OCI-LY1 (cell line): ENCODE measurements around the gene ALDOB.
A peak's percentile ranks its signal among the peaks of the same experiment; 100 is the strongest.

Experiments
- H2AFZ ChIP-seq: fragments of 200-600 bp; sonication (generic), shearing (Covaris generic); 2 replicates; pipeline ENCODE4 v1.6.0; 2014; ENCODE audit warnings: antibody characterized with exemption, mild to moderate bottlenecking, low read length
- H3F3A ChIP-seq: fragments of 200-600 bp; sonication (generic), shearing (Covaris generic); 2 replicates; pipeline ENCODE4 v1.6.0; 2014; ENCODE audit warnings: mild to moderate bottlenecking, antibody characterized with exemption, low read length, moderate library complexity; ENCODE audit not compliant: insufficient read depth
- H3K27ac ChIP-seq: fragments of 200-600 bp; sonication (generic); 2 replicates; pipeline ENCODE4 v1.5.1; 2014; ENCODE audit warnings: low read length, mixed run types, mild to moderate bottlenecking, low read depth; ENCODE audit not compliant: poor library complexity, severe bottlenecking
- H3K27me3 ChIP-seq: fragments of 200-600 bp; sonication (generic); 2 replicates; pipeline ENCODE4 v1.6.0; 2014; ENCODE audit warnings: antibody characterized with exemption, mild to moderate bottlenecking, low read length, moderate library complexity; ENCODE audit not compliant: insufficient read depth
- H3K36me3 ChIP-seq: fragments of 200-600 bp; sonication (generic); 2 replicates; pipeline ENCODE4 v1.6.1; 2014; ENCODE audit warnings: mild to moderate bottlenecking, antibody characterized with exemption, low read length, moderate library complexity, mixed read lengths; ENCODE audit not compliant: insufficient read depth
- H3K4me1 ChIP-seq: fragments of 200-600 bp; sonication (generic); 2 replicates; pipeline ENCODE4 v1.5.1; 2014; ENCODE audit warnings: mild to moderate bottlenecking, low read length, moderate library complexity; ENCODE audit not compliant: insufficient read depth, severe bottlenecking
- H3K4me2 ChIP-seq: fragments of 200-600 bp; sonication (generic), shearing (Covaris generic); 2 replicates; pipeline ENCODE4 v1.6.1; 2014; ENCODE audit warnings: low read length
- H3K4me3 ChIP-seq: fragments of 200-600 bp; sonication (generic); 2 replicates; pipeline ENCODE4 v1.5.1; 2014; ENCODE audit warnings: low read length, low read depth, mild to moderate bottlenecking, mixed read lengths; ENCODE audit not compliant: poor library complexity, severe bottlenecking
- H3K79me2 ChIP-seq: fragments of 200-600 bp; shearing (Covaris generic); 2 replicates; pipeline ENCODE4 v1.6.1; 2016; ENCODE audit warnings: mixed run types, low read length, mixed read lengths; ENCODE audit not compliant: insufficient read depth
- H3K9ac ChIP-seq: fragments of 200-600 bp; sonication (generic), shearing (Covaris generic); 2 replicates; pipeline ENCODE4 v1.6.1; 2014; ENCODE audit warnings: mild to moderate bottlenecking, low read length, mixed read lengths
- H3K9me2 ChIP-seq: fragments of 200-600 bp; sonication (generic), shearing (Covaris generic); 2 replicates; pipeline ENCODE4 v1.6.1; 2014; ENCODE audit warnings: low read depth, mild to moderate bottlenecking, low read length, mixed read lengths
- H3K9me3 ChIP-seq: fragments of 200-600 bp; shearing (Covaris generic); 2 replicates; pipeline ENCODE4 v1.6.1; 2014; ENCODE audit warnings: low read length, mixed read lengths
- H4K20me1 ChIP-seq: fragments of 200-600 bp; sonication (generic), shearing (Covaris generic); 2 replicates; pipeline ENCODE4 v1.6.0; 2016; ENCODE audit warnings: mild to moderate bottlenecking, low read length; ENCODE audit not compliant: insufficient read depth
- EZH2 ChIP-seq: fragments of 200-600 bp; sonication (generic), shearing (Covaris generic); IDR thresholded peaks from 2 replicates; pipeline ENCODE4 v1.8.0; 2017; ENCODE audit warnings: borderline replicate concordance, mixed run types, mild to moderate bottlenecking, antibody characterized with exemption, low read length, moderate library complexity, mixed read lengths
- TF ChIP-seq, protein P1 (sequence below): fragments of 200-600 bp; sonication (generic), shearing (Covaris generic); IDR thresholded peaks from 2 replicates; pipeline ENCODE4 v1.5.1; 2017; ENCODE audit warnings: mild to moderate bottlenecking, antibody characterized with exemption, low read length, moderate library complexity, mixed read lengths

The ALDOB gene

DNA sequence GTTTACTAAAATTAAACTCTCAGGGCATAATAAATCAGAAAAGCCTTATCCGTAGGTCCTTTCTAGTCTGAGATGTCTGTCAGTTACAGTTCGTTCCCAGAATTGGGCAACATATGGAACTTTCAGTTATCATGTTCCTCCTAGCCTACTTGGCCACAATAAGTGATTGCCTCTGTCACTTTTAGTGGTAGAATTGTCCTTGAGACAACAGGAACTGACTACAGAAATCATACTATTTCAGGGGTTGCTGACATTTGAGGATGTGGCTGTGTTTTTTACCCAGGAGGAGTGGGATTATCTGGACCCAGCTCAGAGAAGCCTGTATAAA lies 36.0 kb downstream of the ALDOB start:
- no peak overlapping the region for H2AFZ ChIP-seq
- peaks cover 20% of the 10 kb centered on the region for H3K4me1 ChIP-seq
- no peaks in the 10 kb centered on the region for H3K27me3 ChIP-seq
- TF ChIP-seq, protein P1, sequence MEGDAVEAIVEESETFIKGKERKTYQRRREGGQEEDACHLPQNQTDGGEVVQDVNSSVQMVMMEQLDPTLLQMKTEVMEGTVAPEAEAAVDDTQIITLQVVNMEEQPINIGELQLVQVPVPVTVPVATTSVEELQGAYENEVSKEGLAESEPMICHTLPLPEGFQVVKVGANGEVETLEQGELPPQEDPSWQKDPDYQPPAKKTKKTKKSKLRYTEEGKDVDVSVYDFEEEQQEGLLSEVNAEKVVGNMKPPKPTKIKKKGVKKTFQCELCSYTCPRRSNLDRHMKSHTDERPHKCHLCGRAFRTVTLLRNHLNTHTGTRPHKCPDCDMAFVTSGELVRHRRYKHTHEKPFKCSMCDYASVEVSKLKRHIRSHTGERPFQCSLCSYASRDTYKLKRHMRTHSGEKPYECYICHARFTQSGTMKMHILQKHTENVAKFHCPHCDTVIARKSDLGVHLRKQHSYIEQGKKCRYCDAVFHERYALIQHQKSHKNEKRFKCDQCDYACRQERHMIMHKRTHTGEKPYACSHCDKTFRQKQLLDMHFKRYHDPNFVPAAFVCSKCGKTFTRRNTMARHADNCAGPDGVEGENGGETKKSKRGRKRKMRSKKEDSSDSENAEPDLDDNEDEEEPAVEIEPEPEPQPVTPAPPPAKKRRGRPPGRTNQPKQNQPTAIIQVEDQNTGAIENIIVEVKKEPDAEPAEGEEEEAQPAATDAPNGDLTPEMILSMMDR, result no peak
- TF ChIP-seq EZH2, result no peak
- H3K36me3 ChIP-seq, result peaks cover 72% of the 10 kb centered on the region
- peaks cover 47% of the 10 kb centered on the region for H3K79me2 ChIP-seq
- H4K20me1 ChIP-seq, result no peaks in the 10 kb centered on the region
- peaks cover 10% of the 10 kb centered on the region for H3K9me3 ChIP-seq
- no peak overlapping the region for H3K27ac ChIP-seq
- H3K9ac ChIP-seq, result peak overlapping the region; percentile 90
- no peaks in the 10 kb centered on the region for H3F3A ChIP-seq
- H3K4me2 ChIP-seq, result peak overlapping the region; percentile 90
- no peaks in the 10 kb centered on the region for H3K9me2 ChIP-seq
- peak overlapping the region; percentile 86 for H3K4me3 ChIP-seq

DNA sequence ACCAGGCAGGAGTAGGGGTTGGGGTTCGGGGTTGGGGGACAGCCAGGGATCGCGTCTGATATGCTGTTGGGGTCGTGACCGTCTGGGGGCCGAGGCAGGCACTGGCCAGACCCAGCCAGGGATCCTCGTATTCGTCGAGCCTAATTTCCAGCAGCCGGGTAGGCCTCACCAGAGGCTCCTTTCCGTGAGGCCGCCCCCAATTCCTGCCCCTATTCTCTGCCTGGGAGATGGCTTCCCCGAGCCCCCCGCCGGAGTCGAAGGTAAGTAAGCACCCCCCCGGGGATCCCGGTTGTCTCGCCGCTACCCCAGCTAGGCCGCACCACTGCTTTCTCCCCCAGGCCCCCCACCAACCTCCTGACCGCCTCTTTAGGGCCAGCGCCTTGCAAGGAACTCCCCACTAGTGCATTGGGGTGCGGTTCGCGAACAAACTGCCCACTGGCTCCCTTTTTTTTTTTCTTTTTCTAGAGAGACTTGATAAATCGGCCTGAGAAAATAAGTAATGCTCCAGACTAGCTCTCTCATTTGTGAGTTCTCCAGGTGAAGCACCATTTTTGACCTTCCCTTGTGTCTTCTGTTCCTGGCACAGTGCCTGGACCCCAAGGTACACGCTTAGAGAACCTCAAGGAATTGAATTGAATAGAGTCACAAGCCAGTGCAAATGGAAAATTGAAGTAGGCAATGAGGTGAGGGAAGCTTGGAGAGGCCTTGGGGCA lies 36.5 kb downstream of the ALDOB start:
- no peaks in the 10 kb centered on the region for H3K27me3 ChIP-seq
- no peaks in the 10 kb centered on the region for H3K9me2 ChIP-seq
- no peaks in the 10 kb centered on the region for H3F3A ChIP-seq
- H3K4me2 ChIP-seq, result peak overlapping the region; percentile 90
- peaks cover 20% of the 10 kb centered on the region for H3K4me1 ChIP-seq
- no peak overlapping the region for H3K27ac ChIP-seq
- H3K79me2 ChIP-seq, result peaks cover 52% of the 10 kb centered on the region
- H4K20me1 ChIP-seq, result no peaks in the 10 kb centered on the region
- no peak overlapping the region for H2AFZ ChIP-seq
- H3K9ac ChIP-seq, result peak overlapping the region; percentile 90
- TF ChIP-seq, protein P1, result no peak
- no peak for TF ChIP-seq EZH2
- H3K9me3 ChIP-seq, result peaks cover 14% of the 10 kb centered on the region
- H3K4me3 ChIP-seq, result peak overlapping the region; percentile 86
- peaks cover 72% of the 10 kb centered on the region for H3K36me3 ChIP-seq

DNA sequence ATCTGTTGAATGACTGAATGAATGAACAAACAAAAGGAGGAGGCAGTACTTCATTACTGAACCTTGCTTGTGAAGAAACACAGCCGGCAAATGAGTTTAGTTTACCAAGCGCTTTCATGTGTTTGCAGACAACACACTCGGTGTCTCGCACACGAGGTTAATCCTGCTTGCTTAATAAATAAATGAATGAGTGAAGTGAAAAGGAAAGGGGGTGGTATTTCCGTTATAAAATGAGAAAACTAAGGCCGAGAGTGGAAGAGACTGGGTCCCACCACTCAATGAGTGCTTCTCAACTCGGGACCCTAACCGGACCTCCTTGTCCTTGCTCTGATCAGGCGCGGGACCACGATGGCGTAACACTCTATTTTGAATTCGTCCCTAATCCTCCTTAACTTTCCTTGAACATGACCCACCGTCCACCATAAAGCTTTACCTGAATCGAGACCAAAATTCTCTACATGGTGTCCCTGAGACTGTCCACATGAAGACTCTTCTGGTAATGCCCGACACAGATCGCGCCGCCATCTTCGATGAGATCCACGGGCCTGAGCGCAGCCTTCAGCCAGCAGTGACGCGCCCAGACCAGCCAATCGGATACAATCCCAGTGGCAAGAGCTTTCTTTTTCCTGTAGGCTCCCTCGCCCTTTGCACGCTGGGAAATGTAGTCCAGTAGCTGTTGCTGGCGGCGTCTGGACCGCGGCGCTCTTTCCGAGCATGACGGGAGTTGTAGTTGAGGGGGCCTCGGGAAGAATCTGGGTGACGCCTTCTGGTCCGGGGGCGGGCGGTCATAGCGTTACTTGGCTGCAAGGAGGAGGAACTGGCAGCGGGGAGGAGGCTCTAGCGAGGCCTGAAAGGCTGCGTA lies 37.3 kb downstream of the ALDOB start, which contains the start of the genes MRPL50 and ZNF189:
TSS of gene MRPL50 (minus strand) at position 551 of the 862 bp plus-strand sequence. CDS start at position 525, 26 bp downstream.
TSS of gene ZNF189 (plus strand) at position 784 of the 862 bp plus-strand sequence. CDS start 306 bp downstream, outside the sequence.
- peaks cover 20% of the 10 kb centered on the region for H3K4me1 ChIP-seq
- H3K4me3 ChIP-seq, result peak within 1 kb of the TSS; percentile 86
- H3F3A ChIP-seq, result no peaks in the 10 kb centered on the region
- H4K20me1 ChIP-seq, result no peaks in the 10 kb centered on the region
- no peaks in the 10 kb centered on the region for H3K9me2 ChIP-seq
- TF ChIP-seq, protein P1, result no peak
- TF ChIP-seq EZH2, result no peak
- peak within 1 kb of the TSS; percentile 30 for H3K27ac ChIP-seq
- no peaks in the 10 kb centered on the region for H3K27me3 ChIP-seq
- peaks cover 11% of the 10 kb centered on the region for H3K9me3 ChIP-seq
- peaks cover 72% of the 10 kb centered on the region for H3K36me3 ChIP-seq
- H3K4me2 ChIP-seq, result peak within 1 kb of the TSS; percentile 90
- 0 out of 2 replicates have a peak within 1 kb of the TSS, but pooled peaks have one; percentile 11 for H2AFZ ChIP-seq
- H3K79me2 ChIP-seq, result peaks cover 60% of the 10 kb centered on the region
- peak within 1 kb of the TSS; percentile 90 for H3K9ac ChIP-seq
